Endothelial cell of umbilical vein (primary cell): ENCODE results near the gene SMAD7. TPM values are rescaled to one million over a fixed set of nuclear protein-coding genes. Genes with fewer than 3 reads are reported as not detected.

Experiments
- BruUV-seq: library from RNA; stranded (reverse); fragments of 400-500 nt; replicated peaks from 2 replicates; lab custom pipeline; 2021; lab: Mats Ljungman, UMichigan
- CTCF ChIA-PET: fragments of 300-600, 350-600 bp; sonication (Branson Sonifier 250); formaldehyde crosslinking; loops from one replicate; lab custom pipeline; 2021; ENCODE audit warnings: antibody characterized with exemption, inconsistent platforms; lab: Charles Lee
- POLR2A ChIA-PET: fragments of 300-600, 350-600 bp; sonication (Branson Sonifier 250); formaldehyde crosslinking; loops from one replicate; lab custom pipeline; 2021; ENCODE audit warnings: antibody characterized with exemption, inconsistent platforms; lab: Charles Lee
- DNase-seq: peaks from one replicate; pipeline ENCODE4 v3.0.0-alpha.2; 2011; ENCODE audit warnings: low read depth, low spot score
- FAIRE-seq: peaks from 2 replicates; lab custom pipeline; 2011; peaks lifted over from hg19 to GRCh38; lab: Jason Lieb, UNC
- H2AFZ ChIP-seq: 2 replicates; pipeline ENCODE4 v1.6.0; 2012; ENCODE audit warnings: low read depth, low read length, control low read depth, inconsistent platforms
- H3K27ac ChIP-seq: 2 replicates; pipeline ENCODE4 v1.5.1; 2011; ENCODE audit warnings: low read depth, mild to moderate bottlenecking, control low read depth, low read length, moderate library complexity; ENCODE audit not compliant: insufficient read depth
- H3K27me3 ChIP-seq, 2 experiments: 2 replicates each; pipeline versions ENCODE4 v1.6.0 to v1.6.1; 2011; ENCODE audit warnings: low read length in 2 of 2, mixed read lengths in 1 of 2; ENCODE audit not compliant: control insufficient read depth in 2 of 2, insufficient read depth in 2 of 2
- H3K36me3 ChIP-seq, 2 experiments: 2 replicates in 1 of 2; 3 replicates in 1 of 2; pipeline ENCODE4 v1.5.1; 2011; ENCODE audit warnings: low read length in 2 of 2, mild to moderate bottlenecking in 1 of 2, moderate library complexity in 1 of 2; ENCODE audit not compliant: control insufficient read depth in 2 of 2, insufficient read depth in 2 of 2; ENCODE audit errors: extremely low read depth in 1 of 2
- H3K4me1 ChIP-seq: 3 replicates; pipeline ENCODE4 v1.5.1; 2011; ENCODE audit warnings: mild to moderate bottlenecking, low read length; ENCODE audit not compliant: control insufficient read depth, insufficient read depth; ENCODE audit errors: extremely low read depth
- H3K4me2 ChIP-seq: 2 replicates; pipeline ENCODE4 v1.6.1; 2011; ENCODE audit warnings: low read length, control low read depth, mixed read lengths; ENCODE audit not compliant: insufficient read depth
- H3K4me3 ChIP-seq, 3 experiments: fragments of 200-600 bp in 1 of 3; sonication (generic), shearing (Covaris generic) in 1 of 3; replicated peaks in 1 of 3; 2 replicates each; pipeline ENCODE4 v1.5.1; 2011 to 2016; ENCODE audit warnings: control low read depth in 3 of 3, low read length in 3 of 3, mild to moderate bottlenecking in 2 of 3, inconsistent platforms in 1 of 3, low read depth in 1 of 3, moderate library complexity in 1 of 3; ENCODE audit not compliant: insufficient read depth in 1 of 3
- H3K79me2 ChIP-seq: 2 replicates; pipeline ENCODE4 v1.6.0; 2012; ENCODE audit warnings: low read length, inconsistent platforms; ENCODE audit not compliant: control insufficient read depth, insufficient read depth
- H3K9ac ChIP-seq: replicated peaks from 2 replicates; pipeline ENCODE3; 2011; ENCODE audit warnings: low read length, control low read depth; ENCODE audit not compliant: insufficient read depth; ENCODE audit errors: extremely low read depth
- H3K9me1 ChIP-seq: replicated peaks from 3 replicates; pipeline ENCODE4 v1.6.0; 2011; ENCODE audit warnings: mild to moderate bottlenecking, low read length; ENCODE audit not compliant: control insufficient read depth, insufficient read depth; ENCODE audit errors: extremely low read depth
- H3K9me3 ChIP-seq: replicated peaks from 2 replicates; pipeline ENCODE4 v1.5.1; 2012; ENCODE audit warnings: low read length, inconsistent platforms; ENCODE audit not compliant: control insufficient read depth, insufficient read depth
- H4K20me1 ChIP-seq: replicated peaks from 2 replicates; pipeline ENCODE3; 2011; ENCODE audit warnings: mild to moderate bottlenecking, low read length; ENCODE audit not compliant: control insufficient read depth, insufficient read depth; ENCODE audit errors: extremely low read depth
- CTCF ChIP-seq, 2 donors: IDR thresholded peaks; 1 replicate in 1 of 2; 2 replicates in 1 of 2; pipeline ENCODE4 v1.5.1; 2011; ENCODE audit warnings: low read length in 2 of 2, mild to moderate bottlenecking in 2 of 2, moderate library complexity in 2 of 2, control low read depth in 1 of 2, inconsistent platforms in 1 of 2, low read depth in 1 of 2; ENCODE audit not compliant: insufficient read depth in 1 of 2; ENCODE audit errors: extremely low read depth in 1 of 2
- EZH2 ChIP-seq: IDR thresholded peaks from 2 replicates; pipeline ENCODE4 v1.6.1; 2012; ENCODE audit warnings: borderline replicate concordance, low read depth, mild to moderate bottlenecking, moderate library complexity, low read length, inconsistent platforms; ENCODE audit not compliant: severe bottlenecking
- FOS ChIP-seq: IDR thresholded peaks from 2 replicates; pipeline ENCODE4 v1.6.1; 2011; ENCODE audit warnings: mild to moderate bottlenecking, low read length, moderate library complexity, borderline replicate concordance; ENCODE audit not compliant: insufficient read depth
- GATA2 ChIP-seq: IDR thresholded peaks from 2 replicates; pipeline ENCODE4 v1.7.0; 2011; ENCODE audit warnings: low read depth, mild to moderate bottlenecking, moderate library complexity, mixed read lengths, low read length; ENCODE audit not compliant: insufficient read length, insufficient read depth
- JUN ChIP-seq: IDR thresholded peaks from 2 replicates; pipeline ENCODE4 v1.6.1; 2011; ENCODE audit warnings: borderline replicate concordance, low read depth; ENCODE audit not compliant: insufficient read length, insufficient read depth
- MYC ChIP-seq: IDR thresholded peaks from one replicate; pipeline ENCODE4 v1.6.1; 2011; ENCODE audit warnings: mild to moderate bottlenecking, low read depth, low read length
- POLR2A ChIP-seq: IDR thresholded peaks from 2 replicates; pipeline ENCODE4 v1.6.1; 2012; ENCODE audit warnings: low read depth, mild to moderate bottlenecking, control low read depth, low read length
- POLR2AphosphoS5 ChIP-seq: IDR thresholded peaks from 2 replicates; pipeline ENCODE4 v1.6.1; 2012; ENCODE audit warnings: low read depth, mild to moderate bottlenecking, control low read depth, low read length, moderate library complexity; ENCODE audit not compliant: insufficient read depth
- dilution Hi-C: fragments of 300-500 bp; cut with MboI; formaldehyde crosslinking; loops from one replicate; pipeline ENCODE4 v1.15.0; 2019; ENCODE audit warnings: low sequenced_read_pairs; ENCODE audit not compliant: extremely low pct_ligation_motif_present
- intact Hi-C: fragments of 100-400 bp; cut with micrococcal nuclease; formaldehyde crosslinking; loops from one replicate; pipeline ENCODE4 v1.10.0; 2022
- polyA plus RNA-seq, 4 experiments: library from polyadenylated mRNA; depleted of rRNA in 3 of 4; stranded (reverse) in 3 of 4; unstranded in 1 of 4; fragments of >200 nt; gene quantifications; 2 replicates each; pipeline versions ENCODE4 v1.2.1 to v1.2.3, GENCODE V29; 2011 to 2012; ENCODE audit warnings: missing spikeins in 1 of 4
- total RNA-seq: library from RNA; stranded (reverse); gene quantifications from 2 replicates; pipeline ENCODE4 v1.2.3, GENCODE V29; 2021
- TF ChIP-seq, protein P1 (sequence below): IDR thresholded peaks from 2 replicates; pipeline ENCODE4 v1.6.1; 2011; ENCODE audit not compliant: insufficient read depth, insufficient read length

SMAD7 gene
- total and polyA plus RNA-seq, 2 donors (not counting 3 experiments of a cell fraction or from before 2014, with no cell fraction given), result 3.6 to 8.0 TPM

GRCh38 chr18:48882379-48882778 lies 68.4 kb downstream of the SMAD7 start:
- POLR2A ChIA-PET, result no interaction called here
- intact Hi-C loops (no loop called here), dilution Hi-C loops (no loop called here)
- H3K27me3 ChIP-seq, result no peaks in the 10 kb centered on the region
- H3K4me3 ChIP-seq, result no peak overlapping the region
- no peak overlapping the region for H3K4me2 ChIP-seq
- H2AFZ ChIP-seq, result no peak overlapping the region
- no peaks in the 10 kb centered on the region for H3K79me2 ChIP-seq
- H3K36me3 ChIP-seq, result no peaks in the 10 kb centered on the region
- FAIRE-seq, result no peak
- no peak for DNase-seq
- no peaks in the 10 kb centered on the region for H3K9me3 ChIP-seq
- no peaks in the 10 kb centered on the region for H3K4me1 ChIP-seq
- CTCF ChIA-PET, result no interaction called here
- TF ChIP-seq EZH2 (no peak), POLR2AphosphoS5 (no peak), POLR2A (no peak), CTCF (IDR thresholded peaks at IDR 0.05; ENCODE audit: extremely low read depth in 1 of 2, insufficient read depth in 1 of 2, low read depth in 1 of 2, low read length in 2 of 2) (no peak), JUN (no peak), MYC (no peak), GATA2 (no peak), FOS (no peak)
- TF ChIP-seq, protein P1, sequence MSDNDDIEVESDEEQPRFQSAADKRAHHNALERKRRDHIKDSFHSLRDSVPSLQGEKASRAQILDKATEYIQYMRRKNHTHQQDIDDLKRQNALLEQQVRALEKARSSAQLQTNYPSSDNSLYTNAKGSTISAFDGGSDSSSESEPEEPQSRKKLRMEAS, result no peak
- H3K27ac ChIP-seq, result no peak overlapping the region
- H4K20me1 ChIP-seq, result no peaks in the 10 kb centered on the region
- no peaks in the 10 kb centered on the region for H3K9me1 ChIP-seq
- no peak overlapping the region for H3K9ac ChIP-seq
- BruUV-seq, result no TSS peak
